Common myeloid progenitor, CD34-positive (primary cell): Measurements from ENCODE around the gene SHOX.

Experiments used
- CTCF ChIA-PET: fragments of 350-600 bp; sonication (Branson Sonifier 250); formaldehyde crosslinking; loops from one replicate; lab custom pipeline; 2021; ENCODE audit warnings: antibody characterized with exemption; lab: Charles Lee
- POLR2A ChIA-PET: fragments of 350-600 bp; sonication (Branson Sonifier 250); formaldehyde crosslinking; loops from one replicate; lab custom pipeline; 2021; ENCODE audit warnings: antibody characterized with exemption; lab: Charles Lee
- DNase-seq, 3 donors: peaks; one replicate each; pipeline versions ENCODE4 v3.0.0 to v3.0.0-alpha.2; 2013
- H3K27ac ChIP-seq, 2 experiments: 1 replicate in 1 of 2; 2 replicates in 1 of 2; pipeline ENCODE4 v1.7.0; 2013; ENCODE audit warnings: inconsistent platforms in 2 of 2, low read length in 2 of 2, mild to moderate bottlenecking in 2 of 2, low read depth in 1 of 2, moderate library complexity in 1 of 2; ENCODE audit not compliant: severe bottlenecking in 2 of 2, insufficient read depth in 1 of 2, poor library complexity in 1 of 2
- H3K27me3 ChIP-seq, 5 experiments: replicated peaks in 2 of 5; 1 replicate in 3 of 5; 2 replicates in 2 of 5; pipeline versions ENCODE4 v1.6.1 to v1.7.0; 2013; ENCODE audit warnings: low read length in 4 of 5, mild to moderate bottlenecking in 2 of 5, moderate library complexity in 2 of 5, inconsistent platforms in 1 of 5; ENCODE audit not compliant: insufficient read depth in 5 of 5, control insufficient read depth in 4 of 5
- H3K36me3 ChIP-seq, 4 experiments: 1 replicate in 2 of 4; 2 replicates in 2 of 4; pipeline versions ENCODE4 v1.6.1 to v1.7.0; 2013; ENCODE audit warnings: low read length in 3 of 4, control low read depth in 1 of 4, mild to moderate bottlenecking in 1 of 4; ENCODE audit not compliant: control insufficient read depth in 4 of 4, insufficient read depth in 4 of 4
- H3K4me1 ChIP-seq, 4 experiments: 1 replicate in 3 of 4; 2 replicates in 1 of 4; pipeline versions ENCODE4 v1.6.1 to v1.7.1; 2013; ENCODE audit warnings: low read length in 3 of 4, mild to moderate bottlenecking in 3 of 4, control low read depth in 1 of 4, inconsistent platforms in 1 of 4, moderate library complexity in 1 of 4; ENCODE audit not compliant: control insufficient read depth in 4 of 4, insufficient read depth in 4 of 4; ENCODE audit errors: control extremely low read depth in 1 of 4
- H3K4me3 ChIP-seq, 7 experiments: 1 replicate in 4 of 7; 2 replicates in 3 of 7; pipeline versions ENCODE4 v1.5.1 to v1.7.0; 2013; ENCODE audit warnings: mild to moderate bottlenecking in 7 of 7, low read length in 6 of 7, moderate library complexity in 6 of 7, inconsistent platforms in 2 of 7, low read depth in 2 of 7, control low read depth in 1 of 7; ENCODE audit not compliant: insufficient read depth in 4 of 7, control insufficient read depth in 1 of 7; ENCODE audit errors: extremely low read depth in 1 of 7
- H3K9me3 ChIP-seq, 5 experiments: 1 replicate in 4 of 5; 2 replicates in 1 of 5; pipeline versions ENCODE4 v1.6.1 to v1.7.1; 2013; ENCODE audit warnings: low read length in 4 of 5, mild to moderate bottlenecking in 2 of 5, inconsistent platforms in 1 of 5, low read depth in 1 of 5, moderate library complexity in 1 of 5; ENCODE audit not compliant: control insufficient read depth in 4 of 5, insufficient read depth in 2 of 5; ENCODE audit errors: control extremely low read depth in 1 of 5
- WGBS: methylation state at CpG from one replicate; pipeline ENCODE4 v1.1.5; 2013; ENCODE audit not compliant: insufficient coverage; 5-methylcytosine and 5-hydroxymethylcytosine counted together

SHOX gene

GRCh38 chrX:666762-667720, 36.5 kb downstream of the SHOX start:
- Histone ChIP-seq H3K27ac (no peak overlapping the region), H3K4me1 (peaks cover 0 to 4% (median 2%) of the 10 kb centered on the region in 4 experiments), H3K27me3 (peaks cover 0 to 16% (median 6%) of the 10 kb centered on the region in 5 experiments), H3K36me3 (no peaks in the 10 kb centered on the region), H3K9me3 (peaks cover 0 to 2% (median 0%) of the 10 kb centered on the region in 5 experiments), H3K4me3 (no peak overlapping the region)
- DNase-seq = no peak
- WGBS = 64% methylated on average over 25 of the region's 27 CpGs
- ChIA-PET POLR2A (no interaction called here), CTCF (no interaction called here)

GRCh38 chrX:670645-671044, 40.1 kb downstream of the SHOX start:
- no peak for DNase-seq
- peaks cover 0 to 6% (median 0%) of the 10 kb centered on the region in 5 experiments for H3K9me3 ChIP-seq
- CTCF ChIA-PET = no interaction called here
- POLR2A ChIA-PET = no interaction called here
- H3K36me3 ChIP-seq = no peaks in the 10 kb centered on the region
- H3K27ac ChIP-seq = no peak overlapping the region
- WGBS = 3% methylated on average over 5 of the region's 13 CpGs
- H3K4me1 ChIP-seq = peaks cover 0 to 4% (median 2%) of the 10 kb centered on the region in 4 experiments
- H3K27me3 ChIP-seq = peaks cover 0 to 20% (median 7%) of the 10 kb centered on the region in 5 experiments
- H3K4me3 ChIP-seq = no peak overlapping the region

- CTCF ChIA-PET = no interaction called here
- Histone ChIP-seq H3K4me3 (no peak overlapping the region), H3K27ac (no peak overlapping the region), H3K27me3 (peaks cover 0 to 23% (median 5%) of the 10 kb centered on the region in 5 experiments), H3K9me3 (peaks cover 0 to 4% (median 0%) of the 10 kb centered on the region in 5 experiments), H3K4me1 (peaks cover 0 to 4% (median 2%) of the 10 kb centered on the region in 4 experiments), H3K36me3 (no peaks in the 10 kb centered on the region)
- no peak for DNase-seq
- 96% methylated on average over 7 of the region's 7 CpGs for WGBS
- POLR2A ChIA-PET = no interaction called here
Observed at GRCh38 chrX:672931-673330, 42.3 kb downstream of the SHOX start.

GRCh38 chrX:675279-675954, 44.8 kb downstream of the SHOX start:
- CTCF ChIA-PET = no interaction called here
- DNase-seq = no peak
- Histone ChIP-seq H3K36me3 (no peaks in the 10 kb centered on the region), H3K4me3 (no peak overlapping the region), H3K9me3 (peaks cover 0 to 8% (median 3%) of the 10 kb centered on the region in 5 experiments), H3K27ac (no peak overlapping the region), H3K4me1 (peaks cover 0 to 3% (median under 1%) of the 10 kb centered on the region in 4 experiments), H3K27me3 (peaks cover 0 to 34% (median 5%) of the 10 kb centered on the region in 5 experiments)
- WGBS = 39% methylated on average over 5 of the region's 7 CpGs
- POLR2A ChIA-PET = no interaction called here

- POLR2A ChIA-PET = no interaction called here
- Histone ChIP-seq H3K9me3 (peaks cover 0 to 8% (median 3%) of the 10 kb centered on the region in 5 experiments), H3K4me1 (peaks cover 0 to under 1% (median 0%) of the 10 kb centered on the region in 4 experiments), H3K27me3 (peaks cover 0 to 34% (median 5%) of the 10 kb centered on the region in 5 experiments), H3K4me3 (no peak overlapping the region), H3K36me3 (no peaks in the 10 kb centered on the region), H3K27ac (no peak overlapping the region)
- DNase-seq = no peak
- WGBS = 62% methylated on average over 15 of the region's 15 CpGs
- CTCF ChIA-PET = no interaction called here
Observed at GRCh38 chrX:675955-676295, 45.3 kb downstream of the SHOX start.

- Histone ChIP-seq H3K4me1 (no peaks in the 10 kb centered on the region), H3K27me3 (peaks cover 0 to 29% (median 3%) of the 10 kb centered on the region in 5 experiments), H3K4me3 (no peak overlapping the region), H3K9me3 (peaks cover 0 to 8% (median 3%) of the 10 kb centered on the region in 5 experiments), H3K36me3 (no peaks in the 10 kb centered on the region), H3K27ac (no peak overlapping the region)
- WGBS = 94% methylated on average over 13 of the region's 13 CpGs
- DNase-seq = no peak
- CTCF ChIA-PET = no interaction called here
- POLR2A ChIA-PET = no interaction called here
Observed at GRCh38 chrX:677376-677775, 46.8 kb downstream of the SHOX start.
